Gastrocnemius medialis (tissue), 4 donors: ENCODE data around the gene VTI1A. TPM values are rescaled to one million over a fixed set of nuclear protein-coding genes. Genes with fewer than 3 reads are reported as not detected.

Source experiments
- ATAC-seq, 2 donors: fragments of 150-250 bp; one replicate each; pipeline ENCODE4 v1.9.1; 2016
- DNase-seq, 2 donors: peaks; one replicate each; pipeline ENCODE4 v3.0.0-alpha.2; 2019
- H3K27ac ChIP-seq, 4 donors: fragments of 200-600 bp; sonication (generic); 1 replicate in 1 of 4; 2 replicates in 3 of 4; pipeline ENCODE4 v1.5.1; 2016 to 2018; ENCODE audit warnings: mild to moderate bottlenecking in 2 of 4, moderate library complexity in 1 of 4
- H3K27me3 ChIP-seq, 3 donors: fragments of 200-600 bp; sonication (generic) in 2 of 3; 1 replicate in 1 of 3; 2 replicates in 2 of 3; pipeline versions ENCODE4 v1.5.1 to v1.6.0; 2016 to 2019; ENCODE audit warnings: mild to moderate bottlenecking in 1 of 3, moderate library complexity in 1 of 3
- H3K36me3 ChIP-seq, 2 donors: fragments of 200-600 bp; sonication (generic) in 1 of 2; one replicate each; pipeline ENCODE4 v1.5.1; 2017 to 2018
- H3K4me1 ChIP-seq, 2 donors: fragments of 200-600 bp; sonication (generic) in 1 of 2; one replicate each; pipeline ENCODE4 v1.5.1; 2016 to 2017; ENCODE audit warnings: mild to moderate bottlenecking in 2 of 2
- H3K4me3 ChIP-seq, 4 donors: fragments of 200-600 bp; sonication (generic) in 3 of 4; 1 replicate in 1 of 4; 2 replicates in 3 of 4; pipeline ENCODE4 v1.5.1; 2016 to 2019; ENCODE audit warnings: mild to moderate bottlenecking in 2 of 4
- H3K9me3 ChIP-seq, 3 donors: fragments of 200-600 bp; sonication (generic) in 2 of 3; 1 replicate in 1 of 3; 2 replicates in 2 of 3; pipeline ENCODE4 v1.5.1; 2016 to 2019
- POLR2A ChIP-seq, 2 donors: fragments of 450-650 bp; IDR thresholded peaks; one replicate each; pipeline ENCODE4 v1.6.1; 2017; ENCODE audit warnings: antibody characterized with exemption in 2 of 2, mild to moderate bottlenecking in 2 of 2, moderate library complexity in 2 of 2
- in situ Hi-C, 4 donors: fragments of 200-750 bp; cut with MboI; loops; one replicate each; pipeline versions ENCODE4 v1.15.0 to v1.8.0; 2017; ENCODE audit warnings: low sequenced_read_pairs in 4 of 4
- intact Hi-C: fragments of 100-400 bp; cut with DNase I; formaldehyde crosslinking; loops from one replicate; pipeline ENCODE4 v1.15.1; 2023; ENCODE audit warnings: low total_unique reads
- total RNA-seq, 4 donors: library from RNA; depleted of rRNA; stranded (reverse); fragments of >200 nt; gene quantifications; one replicate each; pipeline versions ENCODE4 v1.1.0 to v1.2.3, GENCODE V29; 2016
- TF ChIP-seq, protein P1 (sequence below), 5 experiments: fragments of 450-650 bp in 3 of 5; fragments of 200-600 bp in 2 of 5; sonication (generic) in 2 of 5; IDR thresholded peaks in 4 of 5; conservative IDR thresholded peaks in 1 of 5; 1 replicate in 4 of 5; 2 replicates in 1 of 5; pipeline ENCODE4 v1.5.1; 2016 to 2019; ENCODE audit warnings: antibody characterized with exemption in 5 of 5, mild to moderate bottlenecking in 3 of 5, moderate library complexity in 3 of 5

Gene VTI1A
- total RNA-seq, 4 donors from 2014 or later = 26.5 to 51.2 (median 30.6) TPM

DNA sequence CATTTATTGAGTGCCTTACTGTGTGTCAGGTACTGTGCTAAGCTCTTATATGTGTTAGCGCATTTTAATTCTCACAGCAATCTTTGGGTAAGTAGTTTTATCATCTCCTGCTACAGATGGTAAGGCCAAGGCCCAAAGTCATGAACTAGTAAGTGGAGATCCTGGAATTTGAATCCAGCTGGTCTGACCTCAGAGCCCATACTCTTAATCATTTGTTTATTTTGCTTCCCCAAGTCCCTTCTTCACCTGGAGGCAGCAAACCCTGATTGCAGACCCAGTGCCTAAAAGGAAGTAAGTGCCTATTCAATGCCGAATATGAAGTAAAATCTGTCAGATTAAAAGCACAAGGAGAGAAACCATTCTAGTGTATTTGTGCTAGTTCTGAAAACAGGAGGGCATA lies 320.1 kb downstream of the VTI1A start:
- Histone ChIP-seq H3K36me3 (no peaks in the 10 kb centered on the region), H3K27ac (no peak overlapping the region), H3K4me1 (no peaks in the 10 kb centered on the region), H3K9me3 (no peaks in the 10 kb centered on the region), H3K27me3 (no peaks in the 10 kb centered on the region), H3K4me3 (no peak overlapping the region)
- ATAC-seq (no peak), DNase-seq (no peak)
- intact Hi-C loops (no loop called here), in situ Hi-C loops (no loop called here)
- TF ChIP-seq POLR2A (IDR thresholded peaks at IDR 0.05) = no peak
- TF ChIP-seq, protein P1, sequence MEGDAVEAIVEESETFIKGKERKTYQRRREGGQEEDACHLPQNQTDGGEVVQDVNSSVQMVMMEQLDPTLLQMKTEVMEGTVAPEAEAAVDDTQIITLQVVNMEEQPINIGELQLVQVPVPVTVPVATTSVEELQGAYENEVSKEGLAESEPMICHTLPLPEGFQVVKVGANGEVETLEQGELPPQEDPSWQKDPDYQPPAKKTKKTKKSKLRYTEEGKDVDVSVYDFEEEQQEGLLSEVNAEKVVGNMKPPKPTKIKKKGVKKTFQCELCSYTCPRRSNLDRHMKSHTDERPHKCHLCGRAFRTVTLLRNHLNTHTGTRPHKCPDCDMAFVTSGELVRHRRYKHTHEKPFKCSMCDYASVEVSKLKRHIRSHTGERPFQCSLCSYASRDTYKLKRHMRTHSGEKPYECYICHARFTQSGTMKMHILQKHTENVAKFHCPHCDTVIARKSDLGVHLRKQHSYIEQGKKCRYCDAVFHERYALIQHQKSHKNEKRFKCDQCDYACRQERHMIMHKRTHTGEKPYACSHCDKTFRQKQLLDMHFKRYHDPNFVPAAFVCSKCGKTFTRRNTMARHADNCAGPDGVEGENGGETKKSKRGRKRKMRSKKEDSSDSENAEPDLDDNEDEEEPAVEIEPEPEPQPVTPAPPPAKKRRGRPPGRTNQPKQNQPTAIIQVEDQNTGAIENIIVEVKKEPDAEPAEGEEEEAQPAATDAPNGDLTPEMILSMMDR (IDR thresholded peaks at IDR 0.05 in 4 of 5, conservative IDR thresholded peaks at IDR 0.05 in 1 of 5) = no peak

DNA sequence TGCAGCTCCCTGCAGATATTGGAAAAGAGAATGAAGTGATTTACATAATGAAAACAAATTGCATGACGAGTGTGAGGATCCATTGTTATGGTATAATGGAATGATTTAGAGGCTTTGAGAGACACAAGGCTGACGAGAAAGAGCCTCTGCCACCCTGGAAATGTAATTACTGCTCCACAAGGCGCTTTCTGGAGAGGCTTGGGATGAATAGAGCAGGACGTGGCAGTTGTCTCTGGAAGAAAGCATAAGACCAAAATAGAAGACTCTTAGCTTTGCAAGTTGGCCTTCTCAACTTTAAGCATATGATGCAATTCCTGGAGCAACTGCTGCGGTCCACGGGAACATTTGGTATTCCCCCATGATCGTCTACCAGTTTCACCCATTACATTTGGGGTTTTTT lies 321.1 kb downstream of the VTI1A start:
- Histone ChIP-seq H3K4me3 (no peak overlapping the region), H3K27me3 (no peaks in the 10 kb centered on the region), H3K27ac (no peak overlapping the region), H3K36me3 (no peaks in the 10 kb centered on the region), H3K9me3 (no peaks in the 10 kb centered on the region), H3K4me1 (no peaks in the 10 kb centered on the region)
- intact Hi-C loops = no loop called here
- DNase-seq (no peak), ATAC-seq (peak; percentile 86 to 95)
- TF ChIP-seq POLR2A (IDR thresholded peaks at IDR 0.05) = no peak
- TF ChIP-seq, protein P1 (IDR thresholded peaks at IDR 0.05 in 4 of 5, conservative IDR thresholded peaks at IDR 0.05 in 1 of 5) = no peak
- in situ Hi-C loops = no loop called here

DNA sequence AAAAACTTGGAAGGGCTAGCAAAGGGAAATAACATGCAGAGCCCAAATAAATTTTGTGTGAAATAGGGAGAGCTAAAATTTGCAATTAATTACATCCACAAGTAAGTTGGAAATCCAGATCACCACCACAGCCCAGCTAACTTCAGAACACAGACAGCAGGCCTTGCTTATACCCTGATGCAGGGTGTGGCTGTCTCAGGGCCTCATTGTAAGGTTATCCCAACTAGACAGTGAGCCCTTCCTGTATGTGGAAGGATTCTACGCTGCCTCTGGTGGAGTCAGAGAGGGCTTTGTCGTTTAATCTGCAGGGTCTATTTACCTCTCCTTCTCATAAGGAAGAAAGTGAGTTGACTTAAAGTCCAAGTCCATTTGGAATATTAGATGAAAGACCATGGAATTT lies 322.1 kb downstream of the VTI1A start:
- no peak for DNase-seq
- intact Hi-C loops = no loop called here
- TF ChIP-seq, protein P1 (IDR thresholded peaks at IDR 0.05 in 4 of 5, conservative IDR thresholded peaks at IDR 0.05 in 1 of 5) = no peak
- no peak for TF ChIP-seq POLR2A (IDR thresholded peaks at IDR 0.05)
- no peak overlapping the region for H3K27ac ChIP-seq
- H3K27me3 ChIP-seq = no peaks in the 10 kb centered on the region
- H3K9me3 ChIP-seq = no peaks in the 10 kb centered on the region
- in situ Hi-C loops = no loop called here
- no peaks in the 10 kb centered on the region for H3K4me1 ChIP-seq
- ATAC-seq = no peak
- no peaks in the 10 kb centered on the region for H3K36me3 ChIP-seq
- H3K4me3 ChIP-seq = no peak overlapping the region

DNA sequence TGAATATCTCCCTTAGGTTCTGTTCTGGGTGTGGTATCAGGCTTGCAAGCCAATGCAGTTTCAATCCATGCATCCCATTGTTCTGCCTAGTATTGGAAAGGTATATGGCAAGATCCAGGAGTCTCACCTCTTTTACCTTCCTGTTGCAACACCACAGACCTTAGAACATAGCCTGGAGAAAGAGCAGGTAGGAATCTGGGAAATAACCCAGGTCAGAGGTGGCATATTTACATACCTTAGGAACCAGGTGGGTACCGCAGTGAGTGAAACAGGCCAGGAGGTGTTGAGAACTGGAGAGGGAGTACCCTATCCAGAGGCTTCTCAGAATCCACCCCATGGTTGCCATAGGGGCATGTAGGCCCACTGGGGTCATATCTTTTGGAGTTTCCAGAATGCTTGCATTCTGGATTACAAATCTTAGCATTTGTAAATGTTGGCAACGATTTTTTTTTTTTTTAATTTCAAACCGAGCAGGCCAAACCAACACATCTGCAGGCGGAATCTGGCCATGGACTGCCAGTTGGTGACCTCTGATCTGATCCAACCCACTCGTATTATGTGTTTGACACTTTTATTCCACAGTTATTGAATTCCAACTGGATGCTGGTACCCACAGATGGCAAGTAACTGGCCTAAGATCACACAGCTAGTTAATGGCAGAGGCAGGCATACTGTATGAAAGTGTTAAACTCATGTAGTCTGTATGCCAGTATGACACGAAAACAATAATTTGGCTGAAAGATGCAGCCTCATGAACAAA lies 322.8 kb downstream of the VTI1A start:
- Histone ChIP-seq H3K27ac (no peak overlapping the region), H3K27me3 (no peaks in the 10 kb centered on the region), H3K36me3 (no peaks in the 10 kb centered on the region), H3K4me3 (no peak overlapping the region), H3K4me1 (no peaks in the 10 kb centered on the region), H3K9me3 (no peaks in the 10 kb centered on the region)
- TF ChIP-seq, protein P1 (IDR thresholded peaks at IDR 0.05 in 4 of 5, conservative IDR thresholded peaks at IDR 0.05 in 1 of 5) = no peak
- TF ChIP-seq POLR2A (IDR thresholded peaks at IDR 0.05) = no peak
- ATAC-seq = no peak
- intact Hi-C loops = no loop called here
- in situ Hi-C loops = no loop called here
- DNase-seq = no peak

DNA sequence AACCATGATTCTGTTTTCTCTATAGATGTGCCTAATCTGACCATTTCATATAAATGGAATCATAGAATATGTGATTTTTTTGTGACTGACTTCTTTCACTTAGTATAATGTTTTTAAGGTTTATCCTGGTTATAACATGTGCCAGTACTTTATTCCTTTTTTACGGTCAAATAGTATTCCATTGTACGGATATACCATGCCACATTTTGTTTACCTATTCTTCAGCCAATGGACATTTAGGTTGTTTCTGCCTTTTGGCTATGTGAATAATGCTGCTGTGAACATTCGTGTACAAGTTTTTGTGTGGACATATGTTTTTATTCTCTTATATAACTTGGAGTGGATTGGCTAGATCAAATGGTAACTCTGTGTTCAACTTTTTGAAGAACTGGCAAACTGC lies 324.7 kb downstream of the VTI1A start:
- Histone ChIP-seq H3K4me1 (no peaks in the 10 kb centered on the region), H3K36me3 (no peaks in the 10 kb centered on the region), H3K27me3 (no peaks in the 10 kb centered on the region), H3K4me3 (no peak overlapping the region), H3K27ac (no peak overlapping the region), H3K9me3 (no peaks in the 10 kb centered on the region)
- ATAC-seq (no peak), DNase-seq (no peak)
- TF ChIP-seq, protein P1 (IDR thresholded peaks at IDR 0.05 in 4 of 5, conservative IDR thresholded peaks at IDR 0.05 in 1 of 5) = no peak
- TF ChIP-seq POLR2A (IDR thresholded peaks at IDR 0.05) = no peak
- intact Hi-C loops = no loop called here
- in situ Hi-C loops = no loop called here
